HTERT RPE-1 (cell line): ENCODE measurements around the gene ZMYND19.
"Not testable (repeated sequence)": the region's sequence is repeated elsewhere in the genome, so short reads cannot be mapped to it uniquely, and the experiment has no call there.

Experiments used
- in situ Hi-C: fragments of 300-500 bp; cut with MboI; formaldehyde crosslinking; loops from 4 replicates; pipeline ENCODE4 v1.14.3; 2020; ENCODE audit warnings: low sequenced_read_pairs

The ZMYND19 gene

GRCh38 chr9:137564134-137564533 lies 26.2 kb downstream of the ZMYND19 start:
- in situ Hi-C loops = no loop called here

DNA sequence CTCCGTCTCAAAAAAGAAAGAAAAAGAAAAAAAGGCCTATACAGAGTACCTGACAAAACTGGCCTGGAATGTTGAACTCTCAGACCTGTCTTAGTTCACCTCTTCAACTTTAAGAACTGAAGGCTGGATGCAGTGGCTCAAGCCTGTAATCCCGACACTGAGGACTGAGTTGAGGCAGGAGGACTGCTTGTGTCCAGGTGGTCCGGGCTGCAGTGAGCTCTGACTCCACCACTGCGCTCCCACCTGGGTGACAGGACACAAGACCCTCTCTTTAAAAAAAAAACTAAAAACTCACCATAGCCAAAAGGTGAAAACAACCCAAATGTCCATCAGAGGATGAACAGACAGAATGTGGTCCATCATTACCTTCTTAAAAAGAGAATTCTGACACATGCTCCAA lies 32.2 kb downstream of the ZMYND19 start:
- in situ Hi-C loops = no loop called here

DNA sequence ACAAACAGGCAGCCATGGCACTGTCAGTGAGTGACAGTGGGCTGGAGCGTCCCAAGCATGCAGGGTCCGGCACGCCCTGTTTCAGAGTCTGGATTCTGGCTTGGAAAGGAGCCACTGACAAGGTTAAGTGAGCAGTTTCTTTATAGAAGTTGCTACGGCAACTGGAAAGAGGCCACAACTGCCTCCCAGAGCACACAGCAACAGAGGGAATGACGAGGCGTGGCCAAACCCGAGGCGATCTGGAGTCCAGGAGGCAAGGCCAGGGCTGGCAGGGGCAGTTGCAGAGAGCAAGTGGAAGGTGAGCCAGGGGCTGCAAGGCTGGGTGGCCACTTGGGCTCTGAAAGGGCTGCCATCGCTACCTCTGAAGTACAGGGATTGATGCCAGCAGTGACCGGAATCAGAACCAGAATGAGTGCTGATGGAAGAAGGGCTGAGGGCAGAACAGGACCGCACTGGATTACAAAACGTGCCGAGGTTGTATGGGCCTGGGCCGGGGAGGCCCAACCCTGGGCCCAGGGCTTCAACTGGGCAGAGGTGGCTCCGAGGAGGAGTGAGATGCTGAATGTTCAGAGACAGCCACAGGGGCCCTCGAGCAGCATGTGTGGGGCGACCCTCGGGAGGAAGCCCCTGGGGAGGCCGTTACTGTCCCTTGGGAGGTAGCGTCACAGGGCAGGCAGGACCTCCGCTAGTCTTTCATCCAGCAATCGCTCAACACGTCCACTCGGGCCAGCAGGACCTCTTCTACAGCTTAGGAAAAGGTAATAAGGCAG lies 34.1 kb downstream of the ZMYND19 start:
- in situ Hi-C loops = no loop called here

DNA sequence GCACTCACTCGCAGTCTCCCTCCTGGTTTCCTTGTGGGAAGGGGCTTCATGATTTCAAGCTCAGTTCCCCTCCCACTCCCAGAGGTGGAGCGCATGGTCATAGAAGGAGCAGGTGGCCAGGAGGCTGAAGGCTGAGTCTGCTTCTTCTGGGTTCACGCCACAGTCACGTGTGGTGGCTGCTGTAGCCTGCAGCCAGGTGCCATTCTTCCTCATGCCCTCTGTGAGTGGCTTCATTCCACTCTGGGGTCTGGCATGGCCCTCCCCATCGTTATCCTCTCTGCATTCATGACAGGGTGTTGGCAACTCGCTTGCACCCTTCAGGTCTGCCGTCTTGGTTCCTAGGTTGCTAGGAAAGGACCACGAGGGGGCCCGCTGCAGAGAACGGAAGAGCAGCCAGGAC lies 35.1 kb downstream of the ZMYND19 start:
- in situ Hi-C loops = no loop called here

GRCh38 chr9:137554349-137554748 lies 36.0 kb downstream of the ZMYND19 start:
- in situ Hi-C loops = no loop called here

DNA sequence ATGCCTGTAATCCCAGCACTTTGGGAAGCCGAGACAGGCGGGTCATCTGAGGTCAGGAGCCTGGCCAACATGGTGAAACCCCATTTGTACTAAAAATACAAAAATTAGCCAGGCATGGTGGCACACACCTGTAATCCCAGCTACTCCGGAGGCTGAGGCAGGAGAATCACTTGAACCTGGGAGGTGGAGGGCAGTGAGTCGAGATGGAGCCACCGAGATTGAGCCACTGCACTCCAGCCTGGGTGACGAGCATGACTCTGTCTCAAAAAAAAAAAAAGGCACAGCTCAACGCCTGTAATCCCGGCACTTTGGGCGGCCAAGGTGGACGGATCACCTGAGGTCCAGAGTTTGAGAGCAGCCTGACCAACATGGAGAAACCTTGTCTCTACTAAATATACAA lies 36.7 kb downstream of the ZMYND19 start:
- in situ Hi-C loops = not testable (repeated sequence)

DNA sequence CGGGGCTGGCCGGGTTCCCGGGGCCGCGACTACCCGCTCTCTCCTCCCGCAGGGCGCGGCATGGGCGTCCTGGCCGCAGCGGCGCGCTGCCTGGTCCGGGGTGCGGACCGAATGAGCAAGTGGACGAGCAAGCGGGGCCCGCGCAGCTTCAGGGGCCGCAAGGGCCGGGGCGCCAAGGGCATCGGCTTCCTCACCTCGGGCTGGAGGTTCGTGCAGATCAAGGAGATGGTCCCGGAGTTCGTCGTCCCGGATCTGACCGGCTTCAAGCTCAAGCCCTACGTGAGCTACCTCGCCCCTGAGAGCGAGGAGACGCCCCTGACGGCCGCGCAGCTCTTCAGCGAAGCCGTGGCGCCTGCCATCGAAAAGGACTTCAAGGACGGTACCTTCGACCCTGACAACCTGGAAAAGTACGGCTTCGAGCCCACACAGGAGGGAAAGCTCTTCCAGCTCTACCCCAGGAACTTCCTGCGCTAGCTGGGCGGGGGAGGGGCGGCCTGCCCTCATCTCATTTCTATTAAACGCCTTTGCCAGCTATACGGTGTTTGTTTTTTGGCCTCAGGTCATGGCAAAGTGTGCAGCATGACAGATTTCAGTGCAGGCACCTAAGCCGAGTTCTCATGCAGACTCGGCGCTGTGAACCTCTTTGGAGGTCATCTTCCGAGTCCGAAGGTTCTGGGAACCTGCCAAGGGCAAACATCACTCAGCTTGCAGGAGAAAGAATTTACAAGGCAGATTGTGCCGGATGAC lies 38.1 kb downstream of the ZMYND19 start:
- in situ Hi-C loops = no loop called here

GRCh38 chr9:137551264-137552021 lies 38.9 kb downstream of the ZMYND19 start, which contains the start of gene MRPL41:
MRPL41 (plus strand) TSS chr9:137551879; CDS start chr9:137552082, 203 bp downstream.
- in situ Hi-C loops = no loop called here

DNA sequence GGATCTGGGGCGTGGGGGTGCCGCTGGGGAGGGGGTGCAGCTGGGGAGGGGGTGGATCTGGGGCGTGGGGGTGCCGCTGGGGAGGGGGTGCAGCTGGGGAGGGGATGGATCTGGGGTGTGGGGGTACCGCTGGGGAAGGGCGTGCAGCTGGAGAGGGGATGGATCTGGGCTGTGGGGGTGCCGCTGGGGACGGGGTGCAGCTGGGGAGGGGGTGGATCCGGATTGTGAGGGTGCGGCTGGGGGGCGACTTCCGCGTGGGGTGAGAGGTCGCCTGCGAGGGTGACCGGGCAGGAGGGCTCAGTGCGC lies 39.4 kb downstream of the ZMYND19 start:
- in situ Hi-C loops = not testable (repeated sequence)

DNA sequence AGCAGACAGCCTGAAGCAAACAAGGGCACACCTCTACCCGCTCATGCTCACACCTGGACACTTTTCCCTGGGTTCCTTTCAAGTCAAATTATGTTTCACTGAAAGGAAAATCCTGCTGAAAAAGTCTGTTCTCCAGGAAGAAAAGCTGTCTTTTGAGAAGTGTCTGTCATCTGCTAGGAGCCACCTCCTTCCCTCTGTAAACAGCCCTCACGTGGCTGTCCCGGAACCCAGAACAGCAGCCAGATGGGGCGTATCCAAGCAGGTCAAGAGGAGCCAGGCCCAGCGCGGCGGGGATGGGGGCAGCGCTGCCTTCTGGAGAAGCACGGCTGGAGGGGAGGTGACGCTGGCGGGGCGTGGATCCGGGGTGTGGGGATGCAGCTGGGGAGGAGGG lies 40.1 kb downstream of the ZMYND19 start, which contains the start of gene PNPLA7:
PNPLA7 (minus strand) TSS at position 172 of the 391 bp plus-strand sequence. CDS start 205 bp downstream, outside the sequence.
- in situ Hi-C loops = no loop called here

- in situ Hi-C loops = no loop called here
These were observed 42.4 kb downstream of the ZMYND19 start for GRCh38 chr9:137547687-137548543.

DNA sequence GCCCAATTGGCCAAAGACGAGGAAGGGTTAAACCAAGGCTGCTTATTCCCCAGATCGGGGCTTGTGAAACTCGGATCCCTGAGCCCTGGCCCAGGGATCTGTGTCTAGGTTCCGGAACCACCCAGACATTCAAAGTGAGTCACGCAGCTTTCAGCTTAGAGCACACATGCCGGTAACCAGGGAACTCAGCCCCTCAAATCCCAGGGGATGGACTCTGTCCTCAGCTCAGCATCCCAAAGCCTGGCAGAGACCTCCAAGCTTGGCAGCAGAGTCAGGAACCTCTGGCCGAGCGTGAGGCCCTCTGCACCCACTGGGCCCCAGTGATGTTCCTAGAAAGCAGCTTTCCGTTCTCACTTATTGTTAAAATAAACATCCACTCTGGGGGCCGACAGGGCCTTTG lies 45.2 kb downstream of the ZMYND19 start:
- in situ Hi-C loops = no loop called here

DNA sequence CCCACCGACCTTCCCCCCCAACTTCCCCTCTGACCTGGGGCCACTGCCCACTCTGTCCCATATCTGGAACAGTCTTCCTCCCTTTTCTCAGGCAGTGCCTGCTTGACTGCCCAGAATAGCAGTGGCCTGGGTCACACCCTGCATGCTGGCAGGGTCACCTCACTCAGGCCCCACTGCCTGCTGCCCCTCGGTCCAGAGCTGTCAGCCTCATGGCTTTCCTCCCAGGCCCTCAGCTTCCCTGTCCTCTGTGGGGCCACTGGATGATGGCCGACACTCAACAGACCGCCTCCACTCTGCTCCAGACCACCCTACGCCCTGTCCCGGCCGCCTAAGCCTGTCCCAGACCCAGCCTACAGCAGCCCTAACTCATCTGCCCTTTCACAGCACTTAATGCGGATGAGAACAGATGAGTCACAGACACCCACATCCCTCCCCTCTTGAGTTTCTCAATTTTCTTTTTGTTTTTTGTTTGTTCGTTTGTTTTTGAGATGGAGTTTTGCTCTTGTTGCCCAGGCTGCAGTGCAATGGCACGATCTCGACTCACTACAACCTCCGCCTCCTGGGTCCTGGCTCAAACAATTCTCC lies 46.0 kb downstream of the ZMYND19 start:
- in situ Hi-C loops = no loop called here

- in situ Hi-C loops = no loop called here
These were observed 46.9 kb downstream of the ZMYND19 start for GRCh38 chr9:137543237-137543963.

DNA sequence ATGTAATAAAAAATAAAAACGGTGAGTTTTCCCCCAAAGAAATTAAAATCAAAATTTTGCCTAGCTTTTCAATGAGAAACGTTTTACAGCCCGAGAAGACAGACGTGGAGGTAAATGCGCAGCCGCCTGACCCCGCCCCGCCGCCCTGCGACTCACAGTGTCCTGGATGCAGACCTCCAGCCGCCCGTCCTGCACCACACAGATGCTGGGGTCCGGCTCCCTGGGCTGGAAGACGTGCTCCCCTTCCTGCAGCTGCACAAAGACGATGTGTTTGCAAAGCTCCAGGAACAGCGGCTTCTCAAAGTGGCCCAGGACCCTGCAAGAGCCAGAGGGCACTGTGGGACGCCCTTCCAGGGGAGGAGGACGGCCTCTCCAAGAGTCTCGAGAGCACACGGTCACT lies 47.8 kb downstream of the ZMYND19 start:
- in situ Hi-C loops = no loop called here

- in situ Hi-C loops = no loop called here
These were observed 49.8 kb downstream of the ZMYND19 start for GRCh38 chr9:137540536-137540935.

DNA sequence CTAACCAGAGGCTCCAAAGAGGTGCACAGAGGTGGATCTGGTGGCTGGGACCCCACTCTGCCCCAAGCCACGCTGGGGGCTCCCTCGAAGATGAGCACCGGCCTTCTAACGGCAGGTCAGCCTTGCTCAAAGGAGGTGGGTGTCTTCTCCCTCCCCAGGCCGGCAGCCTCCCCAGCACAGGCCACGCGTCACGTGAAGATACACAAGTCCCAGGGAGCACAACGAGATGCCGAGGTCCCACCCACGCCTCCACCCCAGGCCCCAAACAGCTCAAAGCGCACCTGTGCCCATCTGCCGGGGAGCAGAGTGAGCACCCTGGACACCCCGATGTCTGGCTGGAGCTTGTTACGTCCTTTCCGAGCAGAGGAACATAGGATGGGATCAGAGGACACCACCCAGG lies 52.3 kb downstream of the ZMYND19 start:
- in situ Hi-C loops = no loop called here

GRCh38 chr9:137536594-137537131 lies 53.6 kb downstream of the ZMYND19 start:
- in situ Hi-C loops = not testable (repeated sequence)

DNA sequence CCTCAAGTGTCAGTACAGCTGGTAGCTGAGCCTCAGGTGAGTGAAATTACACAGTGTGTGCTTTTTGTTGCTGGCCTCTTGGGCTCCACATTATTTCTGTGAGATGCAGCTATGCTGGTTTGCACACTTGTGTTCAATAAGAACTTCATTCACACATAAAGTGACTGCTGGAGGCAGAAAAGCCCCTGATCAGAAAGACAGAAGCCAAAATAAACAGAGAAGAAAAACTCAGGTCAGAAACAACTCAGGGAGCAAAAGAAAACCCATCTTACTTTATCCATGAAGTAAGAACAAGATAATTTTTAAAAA lies 55.2 kb downstream of the ZMYND19 start:
- in situ Hi-C loops = no loop called here
